ENCODE measurements around the gene PPP1R12C.
"Not testable (repeated sequence)": the region's sequence is repeated elsewhere in the genome, so short reads cannot be mapped to it uniquely, and the experiment has no call there.

PPP1R12C gene

GRCh38 chr19:55116859-55117662 is at the start of gene PPP1R12C:
TSS of gene PPP1R12C (minus strand) at chr19:55117637. CDS start at chr19:55117543, 94 bp downstream.
- DNase-seq (ENCODE audit: low read depth), result no peak

GRCh38 chr19:55166530-55167268 is 49.3 kb upstream of the PPP1R12C start, which contains the start of gene DNAAF3:
TSS of gene DNAAF3 (minus strand) at chr19:55166613. CDS start at chr19:55166413, 200 bp downstream.
- DNase-seq (ENCODE audit: low read depth), result peak; percentile 45

- no peak for DNase-seq (ENCODE audit: low read depth)
Observed at GRCh38 chr19:55165952-55166529, 48.6 kb upstream of the PPP1R12C start.

GRCh38 chr19:55161571-55162322 is 44.3 kb upstream of the PPP1R12C start:
- no peak for DNase-seq (ENCODE audit: low read depth)

- no peak for DNase-seq (ENCODE audit: low read depth)
Observed at GRCh38 chr19:55160986-55161365, 43.5 kb upstream of the PPP1R12C start.

GRCh38 chr19:55160128-55160985 is 42.9 kb upstream of the PPP1R12C start:
- peak; percentile 78 for DNase-seq (ENCODE audit: low read depth)

GRCh38 chr19:55158848-55159749 is 41.7 kb upstream of the PPP1R12C start:
- DNase-seq (ENCODE audit: low read depth), result no peak

GRCh38 chr19:55158423-55158822 is 41.0 kb upstream of the PPP1R12C start:
- no peak for DNase-seq (ENCODE audit: low read depth)

GRCh38 chr19:55157064-55157908 is 39.8 kb upstream of the PPP1R12C start, which contains the start of gene TNNI3:
TSS of gene TNNI3 (minus strand) at chr19:55157732. CDS start at chr19:55157589, 143 bp downstream.
- DNase-seq (ENCODE audit: low read depth), result no peak

- no peak for DNase-seq (ENCODE audit: low read depth)
Observed at GRCh38 chr19:55156202-55157063, 39.0 kb upstream of the PPP1R12C start.

GRCh38 chr19:55155784-55156183 is 38.3 kb upstream of the PPP1R12C start:
- not testable (repeated sequence) for DNase-seq (ENCODE audit: low read depth)

GRCh38 chr19:55153652-55154264 is 36.3 kb upstream of the PPP1R12C start:
- DNase-seq (ENCODE audit: low read depth), result no peak

GRCh38 chr19:55152017-55152416 is 34.6 kb upstream of the PPP1R12C start:
- DNase-seq (ENCODE audit: low read depth), result no peak

GRCh38 chr19:55149078-55150003 is 31.9 kb upstream of the PPP1R12C start, which contains the start of gene TNNT1:
TSS of gene TNNT1 (minus strand) at chr19:55149206. CDS start at chr19:55147157, 2,049 bp downstream.
- DNase-seq (ENCODE audit: low read depth), result no peak

- DNase-seq (ENCODE audit: low read depth), result no peak
Observed at GRCh38 chr19:55147545-55148251, 30.3 kb upstream of the PPP1R12C start.
